Activated CD4-positive, alpha-beta T cell treated with anti-CD3 and anti-CD28 coated beads, Interleukin-2, amount 50 U/mL, for 24 hours (primary cell): ENCODE data around the gene STK24.

ENCODE experiments used
- DNase-seq, 2 donors: peaks; one replicate each; pipeline ENCODE4 v3.0.0-alpha.2; 2020; ENCODE audit warnings: low read depth in 1 of 2, low spot score in 1 of 2

STK24 gene

DNA sequence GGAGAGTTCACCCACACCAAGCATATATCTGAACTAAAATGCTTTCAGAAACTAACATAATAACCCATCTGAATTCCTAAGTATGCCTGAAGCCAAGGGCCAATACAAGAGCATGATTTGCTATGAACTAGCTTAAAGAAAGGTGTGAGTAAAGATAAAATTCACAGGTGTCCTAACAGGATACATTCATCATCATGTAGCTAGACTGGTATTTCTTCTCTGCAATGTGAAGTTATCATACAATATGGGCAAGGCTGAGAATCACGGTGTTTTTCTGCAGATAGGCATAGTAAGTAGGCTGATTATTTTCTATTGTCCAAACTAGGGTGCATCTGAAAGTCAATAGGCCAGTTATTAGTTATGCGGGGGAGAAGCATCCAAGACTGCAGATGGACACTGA, 63.1 kb downstream of the STK24 start:
- no peak for DNase-seq

DNA sequence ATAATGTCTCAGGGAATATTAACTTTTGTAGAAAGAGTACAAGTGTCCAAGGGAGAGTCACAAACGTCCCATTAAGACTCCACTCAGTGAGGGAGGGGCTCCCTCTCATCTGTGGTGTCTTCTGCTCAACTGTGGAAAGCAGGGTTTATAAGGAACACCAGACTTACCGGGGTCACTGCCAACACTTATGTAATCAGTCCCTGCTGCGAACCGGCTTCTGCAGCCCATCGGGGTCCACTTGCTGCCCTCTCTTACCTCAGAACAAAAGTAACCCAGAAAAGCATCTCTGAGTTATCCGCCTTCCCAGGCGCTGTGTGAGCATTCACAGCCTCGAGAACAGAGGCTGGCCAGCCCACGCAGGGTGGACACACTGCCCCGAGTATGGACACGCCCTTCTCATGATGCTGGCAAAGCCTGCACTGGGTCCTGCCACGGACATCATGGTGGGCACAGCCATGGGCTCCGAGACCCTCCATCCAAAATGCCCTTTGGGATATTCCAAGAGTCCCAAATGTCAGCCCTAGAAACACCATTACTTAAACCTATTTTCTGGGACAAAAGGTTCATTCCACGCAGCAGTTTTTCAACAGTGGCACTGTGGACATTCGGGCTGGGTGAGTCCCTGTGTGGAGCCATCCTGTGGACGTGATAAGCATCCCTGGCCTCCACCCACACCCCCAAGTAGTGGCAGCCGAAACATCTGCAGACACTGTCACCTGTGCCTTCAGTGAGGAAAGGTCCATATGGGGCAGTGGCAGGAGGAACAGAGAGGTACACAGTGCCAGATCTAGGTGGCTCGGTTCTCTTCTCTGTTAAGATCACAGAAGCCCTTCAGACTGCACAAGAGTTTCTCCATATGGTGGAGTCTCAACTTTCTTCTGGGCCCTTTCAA, 63.9 kb downstream of the STK24 start:
- no peak for DNase-seq

DNA sequence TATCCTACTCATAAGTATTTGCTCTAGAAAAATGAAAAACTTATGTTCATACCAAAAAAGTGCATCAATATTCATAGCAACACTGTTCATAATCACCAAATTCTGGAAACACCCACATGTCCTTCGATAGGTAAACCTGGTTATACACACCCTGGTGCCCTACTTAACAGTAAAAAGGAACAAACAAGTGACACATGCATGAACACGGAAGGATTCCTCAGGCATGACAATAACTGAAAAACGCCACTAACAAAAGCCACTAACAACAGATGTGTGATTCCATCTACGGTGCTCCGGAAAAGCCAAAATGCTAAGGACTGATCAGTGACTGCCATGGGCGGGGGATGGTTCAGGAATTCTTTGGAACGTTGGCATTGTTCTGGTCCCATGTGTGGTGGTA, 65.5 kb downstream of the STK24 start:
- DNase-seq: no peak

DNA sequence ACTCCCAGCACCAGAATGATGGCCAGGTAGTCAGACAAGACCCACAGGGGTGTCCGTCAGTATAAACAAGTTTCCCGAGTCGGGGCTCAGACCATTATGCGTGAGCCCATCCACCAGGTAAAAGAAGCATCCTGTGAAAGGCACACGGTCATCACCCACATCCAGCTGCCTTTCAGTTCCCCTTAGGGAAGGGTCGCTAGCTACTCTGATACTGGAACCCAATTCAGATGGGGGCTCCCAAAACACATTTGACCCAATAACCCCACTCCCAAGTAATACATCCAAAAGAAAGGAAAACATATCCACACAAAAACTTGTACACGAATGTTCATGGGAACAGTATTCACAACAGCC, 66.8 kb downstream of the STK24 start:
- DNase-seq: no peak

DNA sequence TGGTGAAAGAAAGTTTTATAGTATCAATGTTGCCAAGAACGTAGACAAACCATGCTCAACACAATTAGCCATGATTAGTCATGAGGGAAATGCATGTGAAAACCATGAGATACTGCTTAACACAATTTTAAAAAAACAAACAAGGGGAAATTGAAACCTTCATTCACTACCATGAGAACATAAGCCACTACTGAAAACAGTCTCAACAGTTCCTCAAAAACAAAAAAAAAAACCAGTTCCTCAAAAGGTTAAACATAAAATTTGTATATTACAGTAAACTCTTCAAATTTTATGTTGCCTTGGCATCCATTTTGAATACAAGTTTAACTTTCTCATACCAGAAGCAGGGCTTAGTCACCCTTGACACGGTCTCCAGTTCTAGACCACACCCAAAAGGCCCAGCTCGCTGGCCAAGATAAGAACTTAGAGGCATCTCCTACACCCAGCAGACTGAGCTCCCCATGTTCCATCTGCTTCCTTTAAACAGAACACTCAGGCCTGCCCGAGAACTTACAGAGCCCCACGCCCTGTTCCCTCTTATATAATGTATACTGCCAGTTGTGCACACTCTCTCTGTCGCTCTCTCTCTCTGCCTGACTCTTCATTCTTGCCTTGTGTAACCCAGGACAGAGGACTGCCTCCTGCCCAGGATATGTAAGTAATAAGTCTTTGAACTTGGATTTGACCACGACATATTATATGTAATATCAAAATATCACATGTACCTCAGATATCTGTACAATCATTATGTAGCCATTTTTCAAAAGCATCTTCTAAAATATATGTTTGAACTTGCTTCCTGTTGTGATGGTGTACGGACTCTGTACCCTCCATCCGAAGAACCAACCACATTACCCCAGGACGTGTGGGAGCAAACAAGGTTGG, 67.4 kb downstream of the STK24 start:
- DNase-seq: peak in 1 of 2 donors; percentile 30

DNA sequence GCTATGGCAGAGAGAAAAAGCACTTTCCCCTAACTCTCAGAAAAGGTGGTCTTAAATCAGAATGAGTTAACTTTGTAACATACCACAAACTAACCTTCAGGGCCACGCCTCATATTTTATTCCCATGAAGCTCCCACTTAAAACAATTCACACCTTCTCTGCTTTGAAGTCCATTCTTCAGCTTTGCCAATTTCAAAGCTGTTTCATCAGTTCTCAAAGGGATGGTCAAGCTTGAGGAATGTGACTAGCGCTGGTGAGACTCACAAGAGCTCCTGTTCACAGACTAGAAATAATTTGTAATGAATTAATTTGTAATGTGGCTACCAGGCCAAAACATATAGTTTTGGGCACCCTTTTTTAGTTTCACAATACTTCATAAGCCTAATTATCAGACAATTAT, 68.2 kb downstream of the STK24 start:
- DNase-seq: no peak

DNA sequence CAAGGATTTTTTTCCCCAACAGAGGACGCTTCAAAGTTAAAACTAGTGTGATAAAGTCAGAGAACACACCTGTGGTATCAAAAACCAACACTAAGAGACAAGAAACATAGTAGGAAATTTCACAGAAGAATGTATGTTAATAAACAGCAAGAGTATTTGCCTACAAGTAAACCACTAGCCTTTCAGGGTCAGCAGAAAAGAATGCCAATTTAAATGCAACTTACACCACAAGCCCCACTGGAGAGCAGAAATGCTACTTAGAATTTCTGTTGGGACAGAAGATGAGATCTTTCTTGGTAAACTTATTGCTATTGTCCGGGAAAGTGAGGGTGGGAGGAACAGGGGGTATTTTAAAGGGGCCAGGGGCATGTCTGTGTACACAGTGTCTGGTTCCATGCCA, 68.6 kb downstream of the STK24 start:
- no peak for DNase-seq

DNA sequence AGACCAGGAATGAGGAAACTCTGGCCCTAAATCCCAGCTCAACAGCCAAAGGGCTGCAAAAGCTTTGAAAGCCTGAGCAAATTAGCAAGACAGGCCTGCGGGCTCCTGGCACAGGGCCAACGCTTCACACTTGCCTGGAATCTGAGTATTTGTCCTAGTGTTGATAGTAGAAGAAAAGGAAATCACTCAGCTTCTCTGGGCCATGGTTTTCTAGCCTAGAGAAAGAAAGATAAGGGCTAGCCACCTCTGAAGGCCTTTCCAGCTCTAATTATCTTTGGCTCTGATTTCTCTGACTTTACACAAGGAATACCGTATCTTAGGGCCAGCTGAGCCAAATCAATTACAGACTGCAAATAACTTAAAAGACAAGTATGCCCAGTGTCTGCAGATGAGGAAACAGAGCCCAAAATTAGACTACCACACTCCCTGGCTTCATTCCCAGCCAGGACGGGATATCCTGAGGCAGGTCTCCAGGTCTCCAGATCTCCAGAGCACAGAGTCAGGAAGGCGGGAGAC, 69.6 kb downstream of the STK24 start:
- no peak for DNase-seq

DNA sequence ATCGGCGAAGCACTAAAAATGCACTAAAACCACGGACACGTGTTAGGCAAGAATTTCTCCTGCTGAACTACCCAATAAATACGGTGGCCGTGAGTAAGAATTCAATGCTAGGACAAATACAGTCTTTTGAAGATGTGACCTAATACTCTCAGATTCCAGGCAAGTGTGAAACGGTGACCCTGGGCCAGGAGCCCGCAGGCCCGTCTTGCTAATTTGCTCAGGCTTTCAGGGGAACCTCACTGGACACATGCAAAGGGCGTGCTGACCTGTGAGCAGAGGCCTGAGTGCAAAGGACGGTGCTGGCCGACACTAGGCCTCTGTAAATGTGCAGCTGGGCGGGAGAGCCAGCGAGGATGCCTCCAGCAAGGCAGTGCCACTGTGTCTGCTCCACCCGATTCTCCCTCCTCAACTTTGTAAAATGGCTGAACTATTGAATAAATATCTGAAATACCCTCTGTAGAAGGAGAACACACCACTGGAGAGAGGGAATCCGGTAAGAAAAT, 70.1 kb downstream of the STK24 start:
- DNase-seq: no peak

DNA sequence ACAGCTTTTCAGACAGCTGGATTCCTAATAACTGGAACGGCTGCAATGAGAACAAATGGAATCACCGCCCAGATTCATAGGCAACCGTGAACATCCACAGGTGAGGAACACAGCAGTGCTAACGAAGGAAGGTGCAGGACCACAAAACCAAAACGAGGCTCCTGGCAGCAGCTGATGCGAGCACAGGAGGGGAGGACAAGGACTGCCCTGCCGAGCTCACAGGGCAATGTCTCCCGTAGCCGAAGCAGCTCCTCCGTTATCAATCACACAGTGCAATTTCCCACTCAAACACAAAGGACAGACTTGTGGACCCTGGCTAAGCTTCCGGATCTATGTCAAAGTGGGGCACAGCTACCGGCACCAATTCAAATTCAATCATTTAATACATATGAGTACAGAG, 70.6 kb downstream of the STK24 start:
- no peak for DNase-seq

DNA sequence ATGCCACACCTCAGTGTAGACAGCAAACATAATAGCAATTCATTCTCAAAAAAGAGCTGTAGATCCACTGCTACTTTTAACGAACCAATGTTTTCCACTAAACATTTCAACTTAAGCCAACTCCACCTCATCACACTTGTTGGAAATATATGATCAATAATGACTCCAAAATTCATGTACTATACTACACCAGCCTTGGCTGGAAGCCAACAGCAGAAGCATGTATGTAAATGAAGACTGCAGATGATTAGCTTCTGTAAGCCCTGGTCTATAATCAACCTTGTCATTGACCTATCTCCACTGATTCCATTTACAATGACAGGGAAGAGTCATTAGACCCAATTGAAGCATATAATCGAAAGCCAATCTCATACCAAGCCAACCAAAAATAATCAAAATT, 71.7 kb downstream of the STK24 start:
- DNase-seq: no peak

DNA sequence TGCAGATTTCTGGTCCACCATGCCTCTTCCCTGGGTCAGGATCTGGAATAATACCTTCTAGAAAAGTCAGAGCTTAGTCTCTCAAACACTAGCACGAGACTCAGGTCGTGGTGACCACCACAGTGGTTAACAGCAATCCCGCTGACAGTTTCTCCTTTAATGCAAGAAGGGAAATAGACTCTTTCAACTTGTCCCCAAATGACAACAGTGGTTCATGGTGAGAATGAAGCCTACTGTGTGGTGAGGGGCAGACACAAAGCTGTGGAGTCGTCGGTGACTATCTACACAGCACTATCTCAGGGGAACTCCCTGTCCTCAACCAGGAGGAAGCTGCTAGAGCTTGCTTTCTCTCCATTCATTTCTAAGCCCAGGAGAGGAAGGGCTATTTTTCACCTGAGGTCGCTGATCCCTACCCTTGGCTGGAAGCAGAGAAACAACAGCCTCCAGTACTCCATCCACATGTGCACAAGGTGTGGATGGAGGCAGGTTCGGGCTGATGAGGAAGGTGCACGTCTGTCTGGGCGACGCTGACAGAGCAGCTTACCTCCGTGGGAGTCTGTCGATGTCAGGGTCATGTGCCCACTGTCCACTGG, 72.4 kb downstream of the STK24 start:
- DNase-seq: no peak

DNA sequence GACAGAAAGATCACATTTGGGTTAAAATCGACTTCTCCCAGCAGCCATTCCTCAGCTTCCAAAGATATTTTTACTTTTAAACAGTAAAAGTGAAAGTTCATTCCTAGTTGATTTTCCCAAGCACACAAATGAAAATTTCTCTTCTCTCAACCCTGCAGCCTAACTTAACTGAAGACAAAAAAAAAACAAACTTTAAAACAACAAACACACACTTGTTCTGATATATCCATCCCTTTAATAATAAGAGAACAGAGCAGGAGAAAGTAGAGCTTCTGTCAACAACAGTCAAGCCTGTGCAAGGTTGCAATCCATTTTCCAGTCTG, 72.9 kb downstream of the STK24 start:
- DNase-seq: no peak

DNA sequence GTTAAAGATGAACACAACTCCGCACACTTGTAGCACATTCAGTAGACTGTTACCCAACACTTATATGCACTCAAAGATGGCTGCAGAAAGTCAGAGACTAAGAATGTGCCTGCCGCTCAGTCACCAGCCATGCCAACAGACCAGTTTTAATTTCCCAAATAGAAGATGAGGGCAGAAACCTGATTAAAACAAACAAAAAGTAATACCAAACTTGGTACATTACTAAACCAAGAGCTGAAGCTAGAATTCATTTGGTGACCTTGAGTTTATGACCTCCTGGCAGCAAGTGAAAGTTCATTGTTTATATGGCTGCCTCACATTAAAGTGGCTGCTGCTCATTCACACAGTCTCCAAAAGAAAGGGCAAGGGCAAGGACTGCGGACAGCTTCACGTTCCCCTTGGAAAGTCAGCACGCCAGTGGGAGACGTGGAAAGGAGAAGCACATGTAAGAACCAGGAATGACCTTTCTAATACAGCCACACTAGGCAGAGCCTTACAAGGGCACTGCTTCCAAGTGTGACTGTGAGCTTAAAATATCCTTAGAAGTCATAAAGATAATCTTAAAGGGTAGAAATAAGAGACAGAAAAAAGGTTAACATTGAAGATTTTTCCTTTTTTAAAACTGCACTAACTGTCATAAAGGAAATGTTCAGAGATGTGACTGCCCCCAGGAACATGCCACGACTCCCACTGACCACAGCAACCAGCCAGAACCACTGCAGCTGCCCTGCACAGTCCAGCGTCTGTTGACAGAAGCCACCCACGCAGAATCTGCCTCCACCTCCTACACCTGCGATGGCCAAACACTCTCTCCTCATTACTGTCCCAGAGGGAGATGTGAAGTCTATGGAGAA, 73.5 kb downstream of the STK24 start:
- no peak for DNase-seq

DNA sequence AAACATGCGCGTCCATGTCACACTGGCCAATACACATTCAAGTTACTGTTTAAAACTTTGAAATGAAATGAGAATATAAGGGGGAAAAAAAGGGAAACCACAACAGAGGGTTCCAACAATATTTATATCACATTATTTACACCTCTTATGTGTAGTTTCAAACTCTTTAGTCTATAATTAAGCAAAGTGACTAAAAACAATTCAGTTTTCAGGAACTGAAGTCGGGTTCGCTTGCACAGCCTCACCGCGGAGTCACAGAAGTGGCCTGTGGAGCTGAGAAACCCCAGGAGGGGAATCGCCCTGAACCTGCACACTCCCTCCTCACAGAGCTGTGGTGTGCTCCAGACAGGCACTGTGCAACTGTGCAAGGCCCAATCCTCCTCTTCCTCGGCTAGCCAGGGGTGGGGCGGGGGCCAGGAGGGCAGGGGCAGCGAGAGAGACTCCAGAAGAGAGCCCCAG, 75.9 kb downstream of the STK24 start:
- DNase-seq: no peak

DNA sequence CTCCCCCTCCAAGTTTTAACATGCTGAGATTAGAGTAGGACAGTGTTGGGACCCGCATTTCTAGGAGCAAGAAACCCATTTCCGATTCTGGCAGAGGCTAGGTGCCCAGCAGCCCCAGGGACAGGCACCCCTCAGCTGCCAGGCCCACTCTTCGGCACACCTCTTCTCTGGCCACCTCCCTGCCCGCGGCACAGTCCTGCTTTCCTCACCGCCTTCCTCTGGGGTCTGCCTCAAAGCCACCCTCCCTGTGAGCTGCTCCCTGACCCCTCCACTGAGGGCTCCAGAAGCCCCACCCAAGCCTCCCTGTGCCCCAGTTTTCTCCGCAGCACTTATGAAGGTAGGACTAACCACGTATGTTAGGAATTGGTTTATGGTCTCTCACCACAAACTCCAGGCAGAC, 79.9 kb downstream of the STK24 start:
- no peak for DNase-seq

DNA sequence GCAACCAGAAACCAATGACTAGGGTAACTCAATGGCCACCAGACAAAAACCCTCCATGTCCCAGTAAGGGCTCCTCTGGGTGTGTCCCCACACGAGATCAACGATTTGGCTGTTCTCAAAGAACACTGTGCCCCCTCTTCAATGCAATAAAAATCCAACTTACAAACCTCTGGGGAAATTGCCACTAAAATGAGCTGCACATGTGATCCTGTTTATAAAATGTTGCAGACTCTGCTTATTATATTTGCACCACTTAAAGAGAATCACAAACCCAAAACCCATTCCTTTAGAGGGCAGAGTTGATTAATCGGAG, 80.5 kb downstream of the STK24 start:
- DNase-seq: no peak

DNA sequence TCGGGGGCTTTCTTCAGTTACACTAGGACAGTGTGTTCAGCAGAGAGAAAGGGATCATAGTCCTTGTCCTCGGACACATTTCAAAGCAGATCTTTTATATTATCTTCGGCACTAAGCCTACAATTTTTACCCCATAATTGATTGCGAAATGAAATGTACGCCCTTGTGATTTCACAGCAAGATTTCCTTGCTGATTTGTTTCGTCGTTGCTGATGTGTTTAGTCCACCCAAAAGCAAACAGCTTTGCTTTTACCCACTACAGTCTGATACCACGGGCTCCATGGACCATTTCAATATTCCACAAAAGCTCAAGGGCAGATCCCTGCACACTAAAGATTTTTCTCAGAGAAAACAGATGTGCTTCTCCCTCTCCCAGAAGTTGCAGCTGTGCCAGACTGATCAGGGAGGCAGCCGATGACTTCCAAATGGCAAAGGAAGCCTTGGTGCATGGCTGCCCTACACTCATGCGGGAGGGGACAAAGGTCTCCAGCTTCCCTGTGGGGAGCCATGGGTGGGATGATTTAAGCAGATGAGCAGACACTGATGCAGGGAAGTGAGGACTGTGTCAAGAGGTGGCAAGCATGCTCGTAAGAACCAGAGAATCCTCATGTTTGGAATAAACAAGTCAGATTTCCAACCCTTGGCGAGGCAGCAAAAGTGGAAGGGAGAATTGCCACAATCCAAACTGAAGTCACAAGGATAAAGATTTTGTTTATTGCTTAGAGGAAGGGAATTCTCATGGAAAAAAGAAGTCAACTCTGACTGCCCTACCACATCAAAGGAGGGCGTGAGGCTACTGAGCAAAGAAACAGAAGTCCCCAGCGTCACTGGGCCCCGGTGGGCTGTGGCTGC, 81.1 kb downstream of the STK24 start:
- DNase-seq: no peak

DNA sequence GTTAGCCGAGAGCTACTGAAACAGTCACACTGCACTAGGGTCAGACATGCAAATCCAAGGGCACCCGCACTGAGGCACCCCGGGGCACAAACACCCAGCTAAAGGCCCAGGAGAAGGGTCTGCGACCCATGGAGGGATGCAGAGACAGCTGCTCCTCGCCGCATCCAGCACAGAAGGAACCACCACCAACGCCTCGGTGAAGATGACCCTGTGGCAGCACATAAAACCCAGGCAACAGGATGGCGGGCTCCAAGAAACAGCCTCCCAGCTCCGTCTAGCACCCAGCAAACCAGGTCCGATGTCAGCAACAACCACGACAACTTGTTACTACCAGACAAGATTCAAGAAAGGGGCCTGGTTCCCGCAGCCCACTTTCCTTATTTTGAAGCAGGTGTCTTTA, 82.1 kb downstream of the STK24 start:
- DNase-seq: no peak
